SK-N-SH (cell line): ENCODE measurements around the gene NF2.

Experiments
- ELF1 ChIP-seq: IDR thresholded peaks from 2 replicates; pipeline ENCODE4 v1.4.0; 2012
- EP300 ChIP-seq, 2 experiments: IDR thresholded peaks; 2 replicates each; pipeline versions ENCODE4 v1.4.0 to v1.6.1; 2012; ENCODE audit warnings: borderline replicate concordance in 1 of 2, low read depth in 1 of 2, low read length in 1 of 2
- JUND ChIP-seq: IDR thresholded peaks from 2 replicates; pipeline ENCODE4 v1.4.0; 2012
- NFIC ChIP-seq: IDR thresholded peaks from 2 replicates; pipeline ENCODE4 v1.4.0; 2012; ENCODE audit warnings: borderline replicate concordance
- NRF1 ChIP-seq: IDR thresholded peaks from 2 replicates; pipeline ENCODE4 v1.6.1; 2012; ENCODE audit warnings: low read depth, mild to moderate bottlenecking, low read length
- POLR2AphosphoS5 ChIP-seq: IDR thresholded peaks from 2 replicates; pipeline ENCODE4 v1.6.1; 2012; ENCODE audit warnings: low read depth, low read length
- RCOR1 ChIP-seq: fragments of 150-350 bp; IDR thresholded peaks from 2 replicates; pipeline ENCODE4 v1.6.1; 2017; ENCODE audit warnings: antibody characterized with exemption, low read length
- TAF1 ChIP-seq: IDR thresholded peaks from 2 replicates; pipeline ENCODE4 v1.6.1; 2012; ENCODE audit warnings: low read depth, mild to moderate bottlenecking, low read length, moderate library complexity, borderline replicate concordance
- YY1 ChIP-seq: IDR thresholded peaks from 2 replicates; pipeline ENCODE4 v1.4.0; 2012; ENCODE audit warnings: low read depth, mild to moderate bottlenecking
- TF ChIP-seq, protein P1 (sequence below): fragments of 200-600 bp; sonication (generic); IDR thresholded peaks from 2 replicates; pipeline ENCODE4 v1.6.1; 2017; ENCODE audit warnings: antibody characterized with exemption, mild to moderate bottlenecking, moderate library complexity
- TF ChIP-seq, protein P2 (sequence below): IDR thresholded peaks from 2 replicates; pipeline ENCODE4 v1.4.0; 2012; ENCODE audit warnings: low read depth, borderline replicate concordance
- TF ChIP-seq, protein P3 (sequence below): IDR thresholded peaks from 2 replicates; pipeline ENCODE4 v1.4.0; 2012; ENCODE audit warnings: low read depth

DNA sequence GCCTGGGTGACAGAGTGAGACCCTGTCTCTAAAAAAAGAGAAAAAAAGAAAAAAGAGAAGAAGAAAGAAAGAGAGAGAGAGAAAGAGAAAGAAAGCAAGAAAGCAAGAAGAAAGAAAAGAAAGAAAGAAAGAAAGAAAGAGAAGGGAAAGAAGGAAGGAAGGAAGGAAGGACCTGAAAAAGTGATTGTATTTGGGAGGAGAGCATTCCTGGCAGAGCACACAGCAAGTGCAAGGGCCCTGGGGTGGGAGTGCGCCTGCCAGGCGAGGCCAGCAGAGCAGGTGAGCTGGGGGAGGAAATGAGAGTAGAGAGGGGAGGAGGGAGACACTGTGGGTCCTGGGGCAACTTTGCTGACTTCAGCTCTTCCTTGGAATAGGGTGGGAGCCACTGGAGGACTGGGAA lies 108.7 kb downstream of the NF2 start:
- TF ChIP-seq ELF1 (no peak), YY1 (no peak), TAF1 (no peak), NRF1 (no peak), RCOR1 (no peak), EP300 (IDR thresholded peaks at IDR 0.05; ENCODE audit: borderline replicate concordance in 1 of 2, low read depth in 1 of 2, low read length in 1 of 2) (no peak), NFIC (no peak), POLR2AphosphoS5 (no peak), JUND (no peak)
- TF ChIP-seq, protein P1, sequence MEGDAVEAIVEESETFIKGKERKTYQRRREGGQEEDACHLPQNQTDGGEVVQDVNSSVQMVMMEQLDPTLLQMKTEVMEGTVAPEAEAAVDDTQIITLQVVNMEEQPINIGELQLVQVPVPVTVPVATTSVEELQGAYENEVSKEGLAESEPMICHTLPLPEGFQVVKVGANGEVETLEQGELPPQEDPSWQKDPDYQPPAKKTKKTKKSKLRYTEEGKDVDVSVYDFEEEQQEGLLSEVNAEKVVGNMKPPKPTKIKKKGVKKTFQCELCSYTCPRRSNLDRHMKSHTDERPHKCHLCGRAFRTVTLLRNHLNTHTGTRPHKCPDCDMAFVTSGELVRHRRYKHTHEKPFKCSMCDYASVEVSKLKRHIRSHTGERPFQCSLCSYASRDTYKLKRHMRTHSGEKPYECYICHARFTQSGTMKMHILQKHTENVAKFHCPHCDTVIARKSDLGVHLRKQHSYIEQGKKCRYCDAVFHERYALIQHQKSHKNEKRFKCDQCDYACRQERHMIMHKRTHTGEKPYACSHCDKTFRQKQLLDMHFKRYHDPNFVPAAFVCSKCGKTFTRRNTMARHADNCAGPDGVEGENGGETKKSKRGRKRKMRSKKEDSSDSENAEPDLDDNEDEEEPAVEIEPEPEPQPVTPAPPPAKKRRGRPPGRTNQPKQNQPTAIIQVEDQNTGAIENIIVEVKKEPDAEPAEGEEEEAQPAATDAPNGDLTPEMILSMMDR, result no peak
- TF ChIP-seq, protein P2, sequence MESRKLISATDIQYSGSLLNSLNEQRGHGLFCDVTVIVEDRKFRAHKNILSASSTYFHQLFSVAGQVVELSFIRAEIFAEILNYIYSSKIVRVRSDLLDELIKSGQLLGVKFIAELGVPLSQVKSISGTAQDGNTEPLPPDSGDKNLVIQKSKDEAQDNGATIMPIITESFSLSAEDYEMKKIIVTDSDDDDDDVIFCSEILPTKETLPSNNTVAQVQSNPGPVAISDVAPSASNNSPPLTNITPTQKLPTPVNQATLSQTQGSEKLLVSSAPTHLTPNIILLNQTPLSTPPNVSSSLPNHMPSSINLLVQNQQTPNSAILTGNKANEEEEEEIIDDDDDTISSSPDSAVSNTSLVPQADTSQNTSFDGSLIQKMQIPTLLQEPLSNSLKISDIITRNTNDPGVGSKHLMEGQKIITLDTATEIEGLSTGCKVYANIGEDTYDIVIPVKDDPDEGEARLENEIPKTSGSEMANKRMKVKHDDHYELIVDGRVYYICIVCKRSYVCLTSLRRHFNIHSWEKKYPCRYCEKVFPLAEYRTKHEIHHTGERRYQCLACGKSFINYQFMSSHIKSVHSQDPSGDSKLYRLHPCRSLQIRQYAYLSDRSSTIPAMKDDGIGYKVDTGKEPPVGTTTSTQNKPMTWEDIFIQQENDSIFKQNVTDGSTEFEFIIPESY, result no peak
- TF ChIP-seq, protein P3, sequence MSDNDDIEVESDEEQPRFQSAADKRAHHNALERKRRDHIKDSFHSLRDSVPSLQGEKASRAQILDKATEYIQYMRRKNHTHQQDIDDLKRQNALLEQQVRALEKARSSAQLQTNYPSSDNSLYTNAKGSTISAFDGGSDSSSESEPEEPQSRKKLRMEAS, result no peak
